Measurements from ENCODE around the gene VTN. TPM values are rescaled to one million over a fixed set of nuclear protein-coding genes. Genes with fewer than 3 reads are reported as not detected.

Gene VTN
- polyA plus RNA-seq, 1 donor (not counting 4 experiments of a cell fraction or from before 2014, with no cell fraction given): not detected

DNA sequence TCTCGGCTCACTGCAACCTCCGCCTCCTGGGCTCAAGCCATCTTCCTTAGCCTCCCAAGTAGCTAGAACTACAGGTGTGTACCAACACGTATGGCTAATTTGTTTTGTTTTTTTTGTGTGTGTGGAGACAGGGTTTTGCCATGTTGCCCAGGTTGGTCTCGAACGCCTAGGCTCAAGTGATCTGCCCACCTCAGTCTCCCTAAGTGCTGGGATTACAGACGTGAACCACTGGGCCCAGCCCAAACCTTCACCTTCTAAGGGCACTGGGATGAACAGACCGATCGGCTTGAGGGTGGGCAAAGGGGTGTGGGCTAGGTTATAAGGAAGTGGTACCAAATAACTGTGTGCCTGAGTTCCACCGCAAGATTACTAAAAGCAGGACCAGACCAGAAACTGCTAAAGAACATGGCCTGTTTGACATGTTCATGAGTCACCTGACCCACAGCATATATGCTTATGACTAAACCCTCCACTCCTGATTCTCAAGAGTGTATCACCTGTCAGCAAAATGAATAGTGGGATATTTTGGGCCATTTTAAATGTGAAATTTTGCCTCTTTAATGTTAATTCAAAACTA lies 43.0 kb downstream of the VTN start:
- TF ChIP-seq, protein P1, sequence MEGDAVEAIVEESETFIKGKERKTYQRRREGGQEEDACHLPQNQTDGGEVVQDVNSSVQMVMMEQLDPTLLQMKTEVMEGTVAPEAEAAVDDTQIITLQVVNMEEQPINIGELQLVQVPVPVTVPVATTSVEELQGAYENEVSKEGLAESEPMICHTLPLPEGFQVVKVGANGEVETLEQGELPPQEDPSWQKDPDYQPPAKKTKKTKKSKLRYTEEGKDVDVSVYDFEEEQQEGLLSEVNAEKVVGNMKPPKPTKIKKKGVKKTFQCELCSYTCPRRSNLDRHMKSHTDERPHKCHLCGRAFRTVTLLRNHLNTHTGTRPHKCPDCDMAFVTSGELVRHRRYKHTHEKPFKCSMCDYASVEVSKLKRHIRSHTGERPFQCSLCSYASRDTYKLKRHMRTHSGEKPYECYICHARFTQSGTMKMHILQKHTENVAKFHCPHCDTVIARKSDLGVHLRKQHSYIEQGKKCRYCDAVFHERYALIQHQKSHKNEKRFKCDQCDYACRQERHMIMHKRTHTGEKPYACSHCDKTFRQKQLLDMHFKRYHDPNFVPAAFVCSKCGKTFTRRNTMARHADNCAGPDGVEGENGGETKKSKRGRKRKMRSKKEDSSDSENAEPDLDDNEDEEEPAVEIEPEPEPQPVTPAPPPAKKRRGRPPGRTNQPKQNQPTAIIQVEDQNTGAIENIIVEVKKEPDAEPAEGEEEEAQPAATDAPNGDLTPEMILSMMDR (optimal IDR thresholded peaks at IDR 0.05 in 1 of 3, IDR thresholded peaks at IDR 0.05 in 1 of 3, conservative IDR thresholded peaks at IDR 0.05 in 1 of 3; ENCODE audit: extremely low read depth in 1 of 3, insufficient read depth in 2 of 3, low read length in 3 of 3): no peak
- TF ChIP-seq EZH2 (IDR thresholded peaks at IDR 0.05; ENCODE audit: low read length): no peak
- Histone ChIP-seq H4K20me1 (ENCODE audit: control insufficient read depth, extremely low read depth, insufficient read depth, low read length) (no peaks in the 10 kb centered on the region), H3K9me3 (ENCODE audit: control insufficient read depth, low read depth, low read length) (no peaks in the 10 kb centered on the region), H3K36me3 (ENCODE audit: control insufficient read depth in 2 of 2, extremely low read depth in 1 of 2, insufficient read depth in 2 of 2, low read length in 2 of 2) (peaks cover 14% of the 10 kb centered on the region in 2 experiments), H2AFZ (ENCODE audit: control insufficient read depth, low read length) (no peak overlapping the region), H3K79me2 (ENCODE audit: control insufficient read depth, insufficient read depth, low read length) (peaks cover 17% of the 10 kb centered on the region), H3K4me2 (ENCODE audit: control insufficient read depth, extremely low read depth, insufficient read depth, low read depth, low read length) (no peak overlapping the region), H3K9ac (ENCODE audit: control insufficient read depth, extremely low read depth, insufficient read depth, low read length) (no peak overlapping the region), H3K27me3 (ENCODE audit: control insufficient read depth, extremely low read depth, insufficient read depth, low read length) (no peaks in the 10 kb centered on the region), H3K9me1 (ENCODE audit: control insufficient read depth, extremely low read depth, insufficient read depth, low read length) (peaks cover 2% of the 10 kb centered on the region), H3K4me1 (ENCODE audit: control insufficient read depth, extremely low read depth, insufficient read depth, low read length) (peaks cover 14% of the 10 kb centered on the region), H3K27ac (ENCODE audit: control insufficient read depth, insufficient read depth, low read length) (no peak overlapping the region), H3K4me3 (ENCODE audit: control insufficient read depth in 2 of 3, extremely low read depth in 1 of 3, insufficient read depth in 2 of 3, low read depth in 1 of 3, low read length in 3 of 3) (no peak overlapping the region)
- dilution Hi-C loops (cut with MboI; ENCODE audit: extremely low pct_ligation_motif_present, low sequenced_read_pairs): no loop called here
- DNase-seq (ENCODE audit: low read depth, low spot score): no peak
- FAIRE-seq: peak; percentile 52

DNA sequence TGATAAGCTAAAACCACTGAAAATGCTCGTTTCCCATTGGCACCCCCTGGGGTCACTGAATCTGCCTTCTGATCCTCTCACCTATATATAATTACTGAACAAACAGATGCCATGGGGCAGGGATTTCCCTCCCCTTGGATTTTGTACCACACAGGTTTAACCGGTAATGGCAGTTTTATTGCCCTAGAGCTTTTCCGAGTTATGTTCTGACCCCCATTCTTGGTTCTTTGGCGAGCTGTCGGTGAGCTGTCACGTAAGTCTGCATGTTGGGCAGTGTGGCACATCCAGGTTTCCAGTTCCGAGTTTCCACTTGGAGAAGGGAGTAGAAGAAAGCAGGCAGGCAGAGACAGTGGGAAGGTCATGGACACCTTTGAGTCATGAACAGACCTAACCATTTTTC lies 44.0 kb downstream of the VTN start:
- H3K27ac ChIP-seq (ENCODE audit: control insufficient read depth, insufficient read depth, low read length): no peak overlapping the region
- no peaks in the 10 kb centered on the region for H3K9me3 ChIP-seq (ENCODE audit: control insufficient read depth, low read depth, low read length)
- FAIRE-seq: no peak
- H3K27me3 ChIP-seq (ENCODE audit: control insufficient read depth, extremely low read depth, insufficient read depth, low read length): no peaks in the 10 kb centered on the region
- TF ChIP-seq EZH2 (IDR thresholded peaks at IDR 0.05; ENCODE audit: low read length): no peak
- TF ChIP-seq, protein P1 (optimal IDR thresholded peaks at IDR 0.05 in 1 of 3, IDR thresholded peaks at IDR 0.05 in 1 of 3, conservative IDR thresholded peaks at IDR 0.05 in 1 of 3; ENCODE audit: extremely low read depth in 1 of 3, insufficient read depth in 2 of 3, low read length in 3 of 3): no peak
- H3K9me1 ChIP-seq (ENCODE audit: control insufficient read depth, extremely low read depth, insufficient read depth, low read length): peaks cover 2% of the 10 kb centered on the region
- no peak for DNase-seq (ENCODE audit: low read depth, low spot score)
- dilution Hi-C loops (cut with MboI; ENCODE audit: extremely low pct_ligation_motif_present, low sequenced_read_pairs): no loop called here
- H2AFZ ChIP-seq (ENCODE audit: control insufficient read depth, low read length): no peak overlapping the region
- H3K36me3 ChIP-seq (ENCODE audit: control insufficient read depth in 2 of 2, extremely low read depth in 1 of 2, insufficient read depth in 2 of 2, low read length in 2 of 2): peaks cover 9 to 14% of the 10 kb centered on the region in 2 experiments
- peaks cover 17% of the 10 kb centered on the region for H3K4me1 ChIP-seq (ENCODE audit: control insufficient read depth, extremely low read depth, insufficient read depth, low read length)
- H3K79me2 ChIP-seq (ENCODE audit: control insufficient read depth, insufficient read depth, low read length): peaks cover 26% of the 10 kb centered on the region
- no peaks in the 10 kb centered on the region for H4K20me1 ChIP-seq (ENCODE audit: control insufficient read depth, extremely low read depth, insufficient read depth, low read length)
- H3K4me2 ChIP-seq (ENCODE audit: control insufficient read depth, extremely low read depth, insufficient read depth, low read depth, low read length): no peak overlapping the region
- no peak overlapping the region for H3K9ac ChIP-seq (ENCODE audit: control insufficient read depth, extremely low read depth, insufficient read depth, low read length)
- H3K4me3 ChIP-seq (ENCODE audit: control insufficient read depth in 2 of 3, extremely low read depth in 1 of 3, insufficient read depth in 2 of 3, low read depth in 1 of 3, low read length in 3 of 3): no peak overlapping the region

Data from keratinocyte (primary cell).